Stimulated activated CD4-positive, alpha-beta T cell treated with anti-CD3 and anti-CD28 coated beads, Interleukin-4, amount 100 ng/mL, for 48 hours (primary cell): Measurements from ENCODE around the gene FAM200B.
"Not testable (repeated sequence)": the region's sequence is repeated elsewhere in the genome, so short reads cannot be mapped to it uniquely, and the experiment has no call there.

Source experiments
- DNase-seq, 2 donors: peaks; one replicate each; pipeline ENCODE4 v3.0.0-alpha.2; 2020; ENCODE audit warnings: low read depth in 2 of 2

Gene FAM200B

GRCh38 chr4:15695729-15696128 lies 14.1 kb downstream of the FAM200B start:
- no peak for DNase-seq

GRCh38 chr4:15696866-15697265 lies 15.2 kb downstream of the FAM200B start:
- DNase-seq: no peak

- DNase-seq: peak; percentile 33 to 40
Observed at GRCh38 chr4:15702941-15703403, 21.3 kb downstream of the FAM200B start, which contains the start of gene BST1. BST1 (plus strand) TSS chr4:15703065; CDS start chr4:15703145, 80 bp downstream.

GRCh38 chr4:15703439-15703838 lies 21.8 kb downstream of the FAM200B start:
- DNase-seq: no peak

GRCh38 chr4:15704129-15704528 lies 22.5 kb downstream of the FAM200B start:
- no peak for DNase-seq

GRCh38 chr4:15706646-15707362 lies 25.2 kb downstream of the FAM200B start:
- DNase-seq: no peak

- no peak for DNase-seq
Observed at GRCh38 chr4:15707363-15707715, 25.7 kb downstream of the FAM200B start.

- DNase-seq: no peak
Observed at GRCh38 chr4:15711762-15712161, 30.1 kb downstream of the FAM200B start.

GRCh38 chr4:15712214-15712613 lies 30.6 kb downstream of the FAM200B start:
- no peak for DNase-seq

GRCh38 chr4:15714141-15714540 lies 32.5 kb downstream of the FAM200B start:
- no peak for DNase-seq

GRCh38 chr4:15714646-15715435 lies 33.2 kb downstream of the FAM200B start:
- DNase-seq: no peak

- DNase-seq: no peak
Observed at GRCh38 chr4:15716115-15716514, 34.5 kb downstream of the FAM200B start.

- DNase-seq: no peak
Observed at GRCh38 chr4:15717086-15717485, 35.5 kb downstream of the FAM200B start.

GRCh38 chr4:15717657-15718416 lies 36.2 kb downstream of the FAM200B start:
- DNase-seq: no peak

- DNase-seq: no peak
Observed at GRCh38 chr4:15718465-15718864, 36.8 kb downstream of the FAM200B start.

GRCh38 chr4:15718959-15719358 lies 37.3 kb downstream of the FAM200B start:
- no peak for DNase-seq

GRCh38 chr4:15719506-15719905 lies 37.9 kb downstream of the FAM200B start:
- no peak for DNase-seq

- DNase-seq: no peak
Observed at GRCh38 chr4:15720851-15721250, 39.2 kb downstream of the FAM200B start.

- no peak for DNase-seq
Observed at GRCh38 chr4:15725608-15726007, 44.0 kb downstream of the FAM200B start.

- no peak for DNase-seq
Observed at GRCh38 chr4:15729910-15730533, 48.4 kb downstream of the FAM200B start.

- DNase-seq: not testable (repeated sequence)
Observed at GRCh38 chr4:15733061-15733460, 51.4 kb downstream of the FAM200B start.

- DNase-seq: no peak
Observed at GRCh38 chr4:15735536-15735935, 53.9 kb downstream of the FAM200B start.
